Fibroblast of mammary gland (primary cell): ENCODE measurements around the gene OR51E1.

Experiments
- DNase-seq: peaks from one replicate; pipeline ENCODE4 v3.0.0-alpha.2; 2010; ENCODE audit warnings: low read depth
- H3K4me3 ChIP-seq: 2 replicates; pipeline ENCODE4 v1.5.1; 2011; ENCODE audit warnings: low read depth, mild to moderate bottlenecking, low read length, moderate library complexity; ENCODE audit not compliant: control insufficient read depth
- CTCF ChIP-seq: conservative IDR thresholded peaks from 2 replicates; pipeline ENCODE4 v1.5.1; 2011; ENCODE audit warnings: low read depth, low read length, inconsistent platforms; ENCODE audit not compliant: control insufficient read depth, insufficient read depth

OR51E1 gene

DNA sequence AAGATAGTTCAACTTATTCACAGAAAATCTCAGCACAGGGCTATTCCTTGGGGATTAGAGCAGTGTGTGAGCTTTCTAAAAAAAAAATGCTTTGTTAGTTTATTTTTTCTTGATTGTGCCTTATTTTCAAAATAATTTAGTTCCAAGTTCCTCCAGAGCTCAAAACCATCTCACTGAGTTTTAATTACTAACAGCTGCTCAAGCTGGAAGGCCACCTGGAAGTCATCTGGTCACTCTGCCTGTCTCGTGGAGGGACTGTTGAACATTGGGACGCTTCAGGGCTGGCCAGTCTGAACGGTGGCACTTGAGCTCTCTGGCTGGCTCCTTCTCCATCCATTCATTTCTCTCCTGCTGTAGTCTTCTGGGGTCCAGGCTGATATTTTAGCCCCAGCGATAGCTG, 4.0 kb downstream of the OR51E1 start:
- TF ChIP-seq CTCF: no peak
- DNase-seq: no peak
- no peak overlapping the region for H3K4me3 ChIP-seq

DNA sequence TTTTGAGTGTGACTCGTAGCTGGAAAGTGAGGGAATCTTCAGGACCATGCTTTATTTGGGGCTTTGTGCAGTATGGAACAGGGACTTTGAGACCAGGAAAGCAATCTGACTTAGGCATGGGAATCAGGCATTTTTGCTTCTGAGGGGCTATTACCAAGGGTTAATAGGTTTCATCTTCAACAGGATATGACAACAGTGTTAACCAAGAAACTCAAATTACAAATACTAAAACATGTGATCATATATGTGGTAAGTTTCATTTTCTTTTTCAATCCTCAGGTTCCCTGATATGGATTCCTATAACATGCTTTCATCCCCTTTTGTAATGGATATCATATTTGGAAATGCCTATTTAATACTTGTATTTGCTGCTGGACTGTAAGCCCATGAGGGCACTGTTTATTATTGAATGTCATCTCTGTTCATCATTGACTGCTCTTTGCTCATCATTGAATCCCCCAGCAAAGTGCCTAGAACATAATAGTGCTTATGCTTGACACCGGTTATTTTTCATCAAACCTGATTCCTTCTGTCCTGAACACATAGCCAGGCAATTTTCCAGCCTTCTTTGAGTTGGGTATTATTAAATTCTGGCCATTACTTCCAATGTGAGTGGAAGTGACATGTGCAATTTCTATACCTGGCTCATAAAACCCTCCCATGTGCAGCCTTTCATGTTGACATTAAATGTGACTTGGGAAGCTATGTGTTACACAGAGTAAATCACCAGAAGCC, 11.0 kb downstream of the OR51E1 start:
- H3K4me3 ChIP-seq: no peak overlapping the region
- DNase-seq: no peak
- TF ChIP-seq CTCF: no peak

- no peak for TF ChIP-seq CTCF
- no peak overlapping the region for H3K4me3 ChIP-seq
- no peak for DNase-seq
Measured at GRCh38 chr11:4658629-4659445, 15.1 kb downstream of the OR51E1 start.

GRCh38 chr11:4662876-4663275, 19.1 kb downstream of the OR51E1 start:
- no peak for DNase-seq
- no peak for TF ChIP-seq CTCF
- H3K4me3 ChIP-seq: no peak overlapping the region

GRCh38 chr11:4664183-4664582, 20.4 kb downstream of the OR51E1 start:
- no peak for TF ChIP-seq CTCF
- H3K4me3 ChIP-seq: no peak overlapping the region
- DNase-seq: no peak

GRCh38 chr11:4664786-4665185, 21.0 kb downstream of the OR51E1 start:
- DNase-seq: peak; percentile 5
- no peak overlapping the region for H3K4me3 ChIP-seq
- no peak for TF ChIP-seq CTCF
